G401.6 (cell line): ENCODE data around the gene OTUD7B.
"Not testable (repeated sequence)": the region's sequence is repeated elsewhere in the genome, so short reads cannot be mapped to it uniquely, and the experiment has no call there.

ENCODE experiments used
- FAIRE-seq: peaks from 2 replicates; lab custom pipeline; 2012; peaks lifted over from hg19 to GRCh38; lab: Jason Lieb, UNC

The OTUD7B gene

DNA sequence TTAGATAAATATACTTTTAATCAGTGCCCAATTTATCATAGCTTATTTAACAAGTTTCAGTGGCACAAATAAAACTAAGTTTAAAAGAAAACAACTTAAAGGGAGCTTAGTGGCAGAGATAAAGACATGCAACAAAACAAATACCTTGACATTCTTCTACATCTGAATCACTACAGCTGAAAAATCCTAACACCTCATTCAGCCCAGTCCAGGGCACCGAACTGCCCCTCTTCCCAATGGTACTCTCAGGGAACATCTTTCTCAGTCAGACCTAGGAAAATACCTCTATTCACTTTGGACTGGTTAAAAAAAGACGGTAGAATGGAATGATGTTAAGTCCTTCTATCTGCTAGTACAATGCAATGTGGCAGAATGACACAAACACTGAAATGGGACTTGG, 8.3 kb downstream of the OTUD7B start:
- FAIRE-seq = no peak

DNA sequence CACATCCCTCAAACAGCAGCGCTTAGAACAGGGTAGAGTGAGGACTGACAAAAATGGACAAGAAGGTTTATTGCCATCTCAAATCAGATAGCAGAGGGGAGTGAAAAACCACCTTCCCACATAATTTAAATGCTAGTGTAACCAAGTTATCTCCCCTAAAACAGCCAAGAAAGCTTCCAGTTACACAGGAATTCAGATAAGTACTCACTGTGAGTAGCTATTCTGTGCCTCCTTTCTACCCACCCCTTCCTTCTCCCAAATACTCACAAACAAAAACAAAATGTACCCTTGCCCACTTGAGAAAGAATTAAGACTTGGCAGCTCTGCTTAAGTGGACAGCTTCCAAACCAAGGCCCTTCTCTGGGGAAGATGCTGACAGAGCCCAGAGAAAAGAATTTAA, 9.1 kb downstream of the OTUD7B start:
- no peak for FAIRE-seq

DNA sequence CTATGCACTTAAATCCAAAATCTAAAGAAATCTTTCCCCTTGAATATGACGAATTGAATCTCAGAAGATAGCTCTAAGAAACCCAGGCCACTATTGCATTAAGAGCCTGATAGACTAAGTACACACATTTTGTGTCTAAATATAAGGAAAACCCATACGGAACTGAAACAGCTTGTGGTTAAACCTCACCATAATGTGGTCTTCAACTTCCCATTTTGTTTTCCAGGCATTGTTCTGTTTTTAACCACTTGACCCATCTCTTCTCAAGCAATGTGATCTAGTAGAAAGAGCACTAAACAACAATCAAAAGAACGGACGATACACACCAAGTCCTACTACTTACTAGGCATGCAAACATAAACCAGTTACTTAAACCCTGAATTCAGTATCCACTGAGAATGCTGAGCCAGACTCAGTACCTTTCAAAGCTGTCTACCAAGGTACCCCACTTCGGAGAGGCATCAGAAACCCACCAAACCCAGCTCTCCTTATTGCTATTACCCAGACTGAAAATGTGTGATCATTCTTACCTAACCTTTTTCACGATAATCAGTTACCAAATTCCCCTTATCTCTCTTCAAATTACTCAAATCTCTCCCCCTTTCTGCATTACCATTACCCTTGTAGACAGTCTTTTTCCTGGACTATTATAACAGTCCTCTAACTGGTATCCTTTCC, 12.8 kb downstream of the OTUD7B start:
- FAIRE-seq = no peak

DNA sequence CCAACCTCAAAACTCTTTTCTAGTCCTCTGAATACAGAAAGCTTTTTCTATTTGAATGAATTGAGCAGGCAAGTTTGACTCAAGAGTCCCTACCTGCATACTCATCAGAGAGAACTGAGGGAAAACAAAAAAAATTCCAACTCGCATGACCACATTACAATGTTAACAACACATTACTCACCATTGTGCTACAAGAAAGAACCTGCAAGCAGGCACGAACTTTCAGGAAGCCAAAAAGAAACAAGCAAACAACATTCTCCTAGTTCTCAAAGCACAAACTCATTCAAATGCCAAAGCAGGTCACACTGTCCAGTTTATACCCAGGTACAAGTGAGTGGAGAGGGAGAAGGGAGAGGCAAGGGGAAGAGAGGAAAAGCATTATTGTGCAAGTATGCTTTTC, 14.6 kb downstream of the OTUD7B start:
- no peak for FAIRE-seq

DNA sequence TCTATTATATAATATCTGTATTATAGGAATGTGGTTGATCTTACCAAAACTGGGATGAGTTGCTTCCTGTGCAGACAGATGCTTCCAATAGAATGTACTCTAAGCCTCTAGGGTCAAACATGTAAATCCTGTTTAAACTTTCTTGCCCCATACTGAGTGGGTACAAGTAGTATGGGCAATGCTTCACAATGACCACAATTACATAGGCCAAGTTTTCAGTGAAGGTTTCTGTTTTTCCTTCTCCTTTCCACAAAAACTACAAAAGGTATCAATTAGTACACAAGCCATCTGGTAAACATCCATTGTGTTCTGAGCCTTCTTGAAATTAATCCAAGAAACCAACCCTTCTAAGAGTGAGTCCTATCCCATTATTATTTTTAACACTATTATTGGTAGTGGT, 16.8 kb downstream of the OTUD7B start:
- FAIRE-seq = no peak

DNA sequence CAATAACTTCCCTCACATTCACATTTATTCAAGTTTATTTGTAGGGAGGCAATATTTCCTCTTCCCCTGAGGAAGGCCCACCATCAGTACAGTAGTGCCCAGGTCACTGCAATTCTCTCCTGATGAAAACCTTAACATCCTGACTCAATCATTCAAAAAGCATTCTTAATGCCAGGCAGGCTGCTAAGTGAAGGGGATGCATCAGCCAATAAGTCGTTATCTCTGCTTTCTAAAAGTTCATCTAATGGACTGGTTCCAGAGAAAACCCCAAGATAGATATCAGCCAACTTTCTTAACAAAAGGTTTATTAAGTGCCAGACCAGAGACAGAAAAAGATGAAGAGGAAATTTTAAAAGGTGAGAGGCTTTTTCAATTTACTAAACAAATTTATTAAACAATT, 17.3 kb downstream of the OTUD7B start:
- no peak for FAIRE-seq

DNA sequence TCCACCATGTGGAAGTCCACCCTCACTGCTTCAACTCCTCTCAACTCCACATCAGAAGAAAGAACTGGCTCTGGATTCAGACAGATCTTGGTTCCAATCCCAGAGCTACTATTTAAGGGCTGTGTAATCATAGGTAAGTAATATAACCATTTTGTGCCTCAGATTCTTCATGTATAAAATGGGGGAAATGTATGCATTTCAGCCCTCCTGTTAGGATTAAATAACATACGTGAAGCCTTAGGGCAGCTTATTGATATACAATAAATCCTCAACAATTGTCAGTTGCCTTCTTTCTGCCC, 23.3 kb downstream of the OTUD7B start:
- FAIRE-seq = no peak

DNA sequence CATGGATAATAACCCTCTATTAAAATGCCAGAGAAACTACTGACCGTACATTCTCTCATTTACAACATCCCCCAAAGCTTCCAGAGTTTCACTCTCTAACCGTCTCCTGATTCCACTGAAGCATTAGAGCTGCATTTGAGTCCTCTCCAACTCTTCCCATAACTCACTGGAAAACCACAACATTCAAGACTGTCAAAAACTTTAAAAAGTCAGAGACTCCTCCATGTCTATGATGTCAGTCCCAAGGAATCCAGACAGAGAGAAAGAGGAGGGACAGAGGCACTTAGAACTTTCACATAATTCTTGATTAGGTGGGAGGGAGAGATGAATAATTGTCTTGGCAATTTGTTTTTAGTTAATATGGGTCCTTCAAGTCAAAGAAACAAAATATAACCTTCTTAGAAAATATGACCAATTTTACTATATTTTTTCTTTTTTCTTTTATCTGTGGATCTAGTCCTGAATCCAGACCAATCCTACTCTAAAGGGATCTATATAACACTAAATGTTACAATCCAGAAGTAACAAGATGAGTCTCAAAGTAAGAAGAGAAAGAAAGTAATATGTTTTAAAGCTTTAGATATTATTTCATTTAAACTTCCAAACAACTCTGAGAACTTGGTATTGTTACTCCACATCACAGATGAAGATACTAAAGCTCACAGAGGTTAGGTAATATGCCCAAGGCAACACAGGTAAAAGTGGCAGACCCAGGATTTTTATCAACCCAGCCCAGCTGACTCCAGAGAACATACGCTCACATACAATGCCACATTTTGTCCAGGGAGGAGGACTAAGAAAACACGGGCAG, 23.8 kb downstream of the OTUD7B start:
- FAIRE-seq = no peak

DNA sequence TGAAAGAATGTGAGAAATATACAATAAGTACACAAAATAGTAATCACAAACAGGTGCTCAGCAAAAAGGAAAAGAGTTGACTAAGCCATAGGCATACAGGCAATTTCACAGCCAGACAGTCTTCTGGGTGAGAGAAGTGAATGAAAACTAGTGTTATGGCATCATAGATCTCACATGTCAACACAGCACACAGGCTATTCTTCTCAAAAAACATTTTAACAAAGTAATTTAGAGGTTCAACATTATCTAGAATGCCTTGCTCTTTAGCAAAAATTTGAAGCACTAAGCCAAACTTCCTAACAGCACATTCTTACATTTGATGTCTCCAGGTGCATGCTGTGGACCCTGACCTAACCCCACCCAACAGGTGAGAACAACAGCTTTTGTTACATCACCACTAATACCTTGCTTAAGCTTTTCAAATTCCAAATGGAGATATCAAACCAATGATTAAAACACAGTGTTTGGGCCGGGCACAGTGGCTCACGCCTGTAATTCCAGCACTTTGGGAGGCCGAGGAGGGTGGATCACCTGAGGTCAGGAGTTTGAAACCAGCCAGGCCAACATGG, 30.5 kb downstream of the OTUD7B start:
- FAIRE-seq = no peak

DNA sequence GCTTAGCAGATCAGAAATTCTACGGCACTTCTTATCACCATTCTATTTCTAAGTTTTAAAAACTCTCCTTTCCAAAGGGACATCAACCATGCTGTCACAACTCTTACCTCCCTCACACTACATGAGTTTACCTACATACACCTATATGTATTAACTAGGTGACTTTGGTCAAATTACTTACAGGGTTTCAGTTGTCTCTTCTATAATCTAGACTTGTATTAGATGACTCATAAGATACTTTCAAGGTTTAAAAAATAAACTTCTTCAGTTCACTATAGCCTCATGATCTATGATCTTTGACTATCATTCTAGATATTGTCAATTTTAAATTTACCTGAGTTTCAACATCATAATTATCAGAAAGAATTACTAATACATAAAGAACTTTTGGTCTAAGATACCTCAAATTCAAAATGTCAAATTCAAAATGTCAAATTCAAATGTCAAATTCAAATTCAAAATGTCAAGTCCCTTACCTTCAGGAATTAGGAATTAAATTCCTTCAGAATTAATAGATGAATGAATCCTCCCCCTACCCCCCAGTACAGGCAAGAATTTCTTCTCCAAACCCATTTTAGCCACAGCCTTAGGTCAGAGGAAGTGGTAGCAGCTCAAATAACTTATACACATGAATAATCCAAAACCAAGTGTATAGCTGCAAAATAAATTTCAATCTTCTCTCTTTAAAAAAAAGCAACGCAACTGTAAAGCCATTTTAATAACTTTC, 31.1 kb downstream of the OTUD7B start:
- no peak for FAIRE-seq

DNA sequence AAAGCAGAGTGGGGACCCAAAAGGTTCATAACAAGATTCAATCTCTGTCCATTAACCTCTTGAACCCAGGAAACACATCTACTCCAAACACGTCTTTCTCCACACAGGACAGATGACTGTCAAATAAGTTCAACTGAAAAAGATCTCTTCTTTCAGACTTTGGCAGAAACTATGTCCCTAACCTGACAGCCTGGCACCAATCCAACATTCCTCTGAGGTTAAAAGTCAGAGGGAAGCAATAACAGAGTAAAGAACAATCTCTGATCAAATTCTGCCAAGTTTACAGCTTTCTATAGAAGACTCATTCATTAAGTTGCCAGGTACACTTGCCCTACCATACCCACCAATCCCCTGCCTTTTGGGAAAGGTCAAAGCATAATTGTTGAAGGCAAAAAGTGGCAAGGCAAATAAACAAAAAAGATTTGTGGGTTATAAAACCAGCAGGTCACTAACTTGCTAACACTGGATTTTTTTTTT, 31.9 kb downstream of the OTUD7B start:
- FAIRE-seq = no peak

DNA sequence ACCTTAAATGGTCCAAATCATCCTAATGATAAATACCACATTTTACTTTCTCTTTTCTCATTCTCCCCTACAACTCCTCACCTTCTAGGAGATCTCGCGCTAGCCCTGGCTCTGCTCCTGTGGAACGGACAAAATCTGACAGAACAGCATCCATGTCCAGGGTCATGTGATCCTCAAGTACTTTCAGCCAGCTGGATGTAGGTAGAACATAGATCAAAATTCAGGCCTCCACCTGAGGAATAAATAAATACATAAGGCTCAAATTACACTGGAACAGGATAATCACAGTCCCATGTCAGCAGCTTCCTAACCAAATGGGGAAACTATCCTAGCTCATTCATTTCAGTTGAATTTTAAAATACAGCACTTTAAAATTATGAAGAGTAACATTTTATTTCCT, 33.2 kb downstream of the OTUD7B start:
- FAIRE-seq = no peak

DNA sequence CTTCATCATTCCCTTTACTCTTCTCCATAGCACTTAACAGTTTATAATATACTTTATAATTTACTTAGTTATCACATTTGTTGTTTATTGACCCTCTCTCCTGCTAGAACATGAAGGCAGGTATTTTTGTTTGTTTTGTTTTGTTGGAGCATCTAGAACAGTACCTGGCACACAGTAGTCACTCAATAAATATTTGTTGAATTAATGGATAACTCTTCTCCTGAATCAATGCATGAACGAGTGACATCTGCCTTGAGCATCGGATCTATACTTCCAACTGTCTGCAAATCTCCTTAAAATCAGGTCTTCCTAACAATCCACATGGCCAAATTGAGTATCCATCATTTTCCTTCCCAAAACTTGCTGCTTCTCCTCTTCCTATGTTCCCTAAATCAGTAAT, 38.0 kb downstream of the OTUD7B start:
- FAIRE-seq = no peak

DNA sequence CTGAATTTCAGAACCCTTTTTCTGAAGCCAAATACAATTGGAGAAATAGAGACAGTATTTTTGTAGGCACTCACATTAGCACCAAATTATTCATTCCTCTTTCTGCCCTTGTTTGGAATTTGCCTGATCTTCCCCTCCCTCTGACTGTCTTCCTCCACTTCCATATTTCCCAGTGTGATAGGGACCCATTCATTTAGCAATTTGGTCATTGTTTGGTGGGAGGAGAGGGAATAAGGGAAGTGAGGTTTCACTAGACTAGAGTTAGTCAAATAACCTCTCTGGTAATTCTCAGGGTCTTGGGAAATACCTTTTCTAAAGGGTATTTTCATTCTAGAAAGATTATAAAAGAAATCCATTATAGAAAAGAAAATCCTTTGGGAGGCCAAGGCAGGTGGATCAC, 42.9 kb downstream of the OTUD7B start:
- no peak for FAIRE-seq

DNA sequence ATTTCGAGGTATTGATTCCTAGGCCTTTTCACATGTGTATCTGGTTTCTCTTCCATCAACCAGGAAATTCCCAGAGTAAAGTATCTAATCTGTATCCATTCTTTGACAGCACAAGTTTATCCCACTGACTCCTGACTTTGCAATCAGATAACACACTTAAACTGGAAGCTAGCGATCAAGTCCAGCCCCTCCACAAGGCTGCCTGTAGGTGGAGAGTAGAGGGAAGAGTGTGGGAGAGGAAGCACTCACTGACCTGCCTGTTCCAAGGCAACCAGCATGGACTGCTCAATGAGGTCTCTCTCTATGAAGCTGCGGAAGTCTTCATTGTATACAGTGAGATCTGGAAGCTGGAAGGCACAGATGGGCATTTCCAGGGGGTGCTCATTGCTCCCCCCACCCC, 43.5 kb downstream of the OTUD7B start:
- no peak for FAIRE-seq

DNA sequence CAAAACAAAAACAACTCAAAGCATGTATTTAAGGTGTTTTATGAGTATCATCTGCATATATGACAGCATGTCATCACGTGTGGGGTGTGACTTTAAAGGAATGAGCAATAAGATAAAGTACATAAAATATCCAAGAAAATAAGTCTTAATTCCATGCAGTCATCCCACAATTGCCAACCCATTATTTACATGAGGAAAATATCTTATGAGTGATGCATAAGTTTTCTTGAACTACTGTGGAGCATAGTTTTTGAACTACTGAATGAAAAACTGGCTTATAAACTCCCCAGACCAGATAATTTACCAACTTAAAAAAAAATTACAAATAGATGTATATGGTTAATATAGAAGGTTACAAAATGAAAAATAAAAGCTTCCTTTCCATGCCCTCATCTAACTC, 44.1 kb downstream of the OTUD7B start:
- FAIRE-seq = no peak

DNA sequence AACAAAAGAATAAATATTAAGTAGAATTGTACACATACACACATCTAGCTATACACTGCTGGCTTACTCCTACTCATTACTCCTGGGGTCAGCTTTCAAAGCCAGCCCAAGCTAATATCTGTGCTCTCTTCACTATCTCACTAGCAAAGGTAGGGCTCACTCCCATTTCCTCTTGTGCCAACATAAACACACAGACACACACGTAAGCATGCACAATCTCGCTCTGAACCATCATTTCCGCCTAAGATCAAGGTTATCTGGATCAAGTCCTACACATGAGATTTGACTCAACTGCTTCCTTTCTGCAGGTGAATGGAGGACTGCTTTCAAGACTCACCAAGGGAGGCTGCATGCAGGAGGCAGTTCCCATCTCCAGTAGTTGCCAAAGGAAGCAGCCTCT, 45.1 kb downstream of the OTUD7B start:
- FAIRE-seq = no peak

DNA sequence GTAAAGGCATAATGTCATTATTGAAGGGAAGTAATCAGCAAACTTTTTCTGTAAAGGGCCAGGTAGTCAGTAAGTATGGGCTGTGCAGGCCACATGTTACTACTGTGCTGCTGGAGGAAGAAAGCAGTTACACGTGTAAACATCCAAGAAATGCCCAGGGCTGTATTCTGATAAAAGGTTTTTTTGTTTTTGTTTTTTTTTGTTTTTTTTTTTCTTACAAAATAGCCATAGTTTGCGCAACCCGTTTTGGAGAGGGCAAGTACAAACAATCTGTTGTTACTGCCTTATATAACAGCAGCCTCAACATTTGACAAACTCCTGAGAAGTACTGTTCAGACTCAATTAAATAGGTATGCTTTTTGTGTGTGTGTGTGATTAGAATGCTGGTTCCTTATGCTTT, 47.2 kb downstream of the OTUD7B start:
- FAIRE-seq = no peak

DNA sequence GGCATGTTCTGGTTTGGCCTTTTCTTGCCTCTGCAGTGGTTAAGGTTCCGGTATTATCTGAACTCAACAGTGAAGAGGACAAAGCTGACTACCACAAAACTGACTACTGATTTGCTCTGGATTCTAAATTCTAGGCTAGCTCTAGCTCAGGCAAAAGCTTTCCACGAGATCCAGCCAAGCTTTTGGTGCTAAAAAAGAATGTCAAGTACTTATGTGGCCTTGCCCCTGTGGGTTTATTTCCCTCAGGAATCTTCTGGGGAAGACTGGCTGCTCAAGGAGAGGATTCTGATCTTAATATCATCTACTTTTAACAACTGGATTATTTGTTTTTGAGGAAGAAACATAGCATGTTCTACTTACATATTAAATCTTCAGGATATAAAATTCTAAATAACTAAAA, 47.8 kb downstream of the OTUD7B start:
- FAIRE-seq = peak; percentile 25

DNA sequence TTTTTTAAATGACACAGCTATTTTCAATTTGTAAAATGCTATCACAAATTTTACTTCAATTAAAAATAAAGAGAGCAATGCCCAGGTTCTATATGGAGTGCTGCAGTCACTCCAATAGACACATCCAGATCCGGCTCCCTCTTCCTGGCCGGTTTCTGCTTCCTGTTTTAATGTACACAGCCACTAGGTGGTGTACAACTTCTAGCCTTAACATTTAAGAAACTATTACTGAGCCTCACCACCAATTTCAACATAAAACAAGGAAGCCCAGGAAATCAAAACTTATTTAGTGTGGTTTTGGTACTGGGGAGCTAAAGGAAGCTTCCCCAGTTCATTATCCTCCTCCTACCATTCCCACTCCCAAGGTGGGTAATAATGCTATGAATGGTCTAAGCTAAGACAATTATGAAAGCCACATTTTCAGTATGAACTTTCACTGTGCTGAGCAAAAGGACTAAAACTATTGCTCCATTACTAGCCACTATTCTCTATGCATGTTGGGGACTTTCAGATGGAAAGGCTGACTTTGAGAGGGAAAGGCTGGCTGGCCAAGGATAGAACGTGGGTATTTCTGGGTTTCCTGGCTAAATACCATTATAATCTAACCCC, 48.4 kb downstream of the OTUD7B start:
- peak; percentile 76 for FAIRE-seq

DNA sequence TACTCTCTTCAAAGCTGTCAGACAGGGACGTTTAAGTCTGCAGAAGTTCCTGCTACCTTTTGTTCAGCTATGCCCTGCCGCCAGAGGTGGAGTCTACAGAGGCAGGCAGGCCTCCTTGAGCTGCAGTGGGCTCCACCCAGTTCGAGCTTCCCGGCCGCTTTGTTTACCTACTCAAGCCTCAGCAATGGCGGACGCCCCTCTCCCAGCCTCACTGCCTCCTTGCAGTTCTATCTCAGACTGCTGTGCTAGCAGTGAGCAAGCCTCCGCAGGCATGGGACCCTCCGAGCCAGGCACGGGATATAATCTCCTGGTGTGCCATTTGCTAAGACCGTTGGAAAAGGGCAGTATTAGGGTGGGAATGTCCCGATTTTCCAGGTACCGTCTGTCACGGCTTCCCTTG, 53.0 kb downstream of the OTUD7B start:
- not testable (repeated sequence) for FAIRE-seq

DNA sequence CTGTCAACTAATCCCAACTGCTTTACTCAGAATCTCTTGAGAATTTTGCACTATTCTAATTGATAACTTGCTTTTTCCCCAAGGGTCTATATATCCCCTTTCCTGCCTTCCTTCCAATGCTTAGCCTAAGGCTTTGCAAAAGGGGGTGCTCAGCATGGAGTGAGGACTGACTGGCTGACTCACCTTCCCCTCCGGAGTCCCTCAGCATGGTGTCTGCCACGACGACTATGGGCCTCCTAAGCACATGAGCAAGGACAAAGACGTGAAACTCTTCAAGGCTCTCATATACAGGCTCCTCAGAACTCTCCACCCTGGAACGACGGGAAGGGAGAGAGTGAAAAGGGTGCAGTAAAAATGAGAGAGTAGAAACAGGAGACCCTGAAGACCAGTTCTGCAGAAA, 60.6 kb downstream of the OTUD7B start:
- no peak for FAIRE-seq

DNA sequence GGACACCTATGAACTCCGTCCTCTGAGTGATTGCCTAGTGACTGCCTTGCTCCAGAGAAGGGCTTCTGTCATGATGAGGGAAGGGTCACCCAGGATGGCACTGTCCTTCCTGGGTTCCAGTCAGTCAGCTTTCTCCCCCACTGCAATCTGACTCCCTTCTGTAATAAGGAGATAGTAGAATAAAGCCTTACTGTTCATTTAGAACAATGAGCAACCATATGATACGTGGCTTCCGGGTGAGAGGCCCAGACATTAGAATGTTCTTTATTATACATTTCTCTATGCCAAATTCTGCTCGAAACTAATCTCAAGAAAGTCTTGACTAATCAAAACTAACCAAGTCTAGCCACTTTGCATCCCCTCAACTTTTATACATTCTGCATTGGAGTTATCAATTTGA, 65.3 kb downstream of the OTUD7B start:
- no peak for FAIRE-seq
